Large intestine (tissue), 3 donors: ENCODE results near the gene ALDH7A1. TPM values are rescaled to one million over a fixed set of nuclear protein-coding genes. Genes with fewer than 3 reads are reported as not detected.
A peak's percentile ranks its signal among the peaks of the same experiment; 100 is the strongest.

Experiments
- DNase-seq, 2 donors: peaks; one replicate each; pipeline versions ENCODE4 v3.0.0 to v3.0.0-alpha.2; 2013
- H3K27ac ChIP-seq: one replicate; pipeline ENCODE4 v1.5.1; 2013; ENCODE audit warnings: low read length
- H3K27me3 ChIP-seq: 2 replicates; pipeline ENCODE4 v1.6.1; 2013; ENCODE audit warnings: low read length; ENCODE audit not compliant: control insufficient read depth, insufficient read depth
- H3K36me3 ChIP-seq: 2 replicates; pipeline ENCODE4 v1.6.1; 2013; ENCODE audit warnings: low read length; ENCODE audit not compliant: control insufficient read depth, insufficient read depth
- H3K4me1 ChIP-seq: one replicate; pipeline ENCODE4 v1.6.1; 2013; ENCODE audit warnings: low read length; ENCODE audit not compliant: control insufficient read depth, insufficient read depth
- H3K4me3 ChIP-seq: one replicate; pipeline ENCODE4 v1.5.1; 2013; ENCODE audit warnings: low read length
- H3K9me3 ChIP-seq: one replicate; pipeline ENCODE4 v1.6.1; 2013; ENCODE audit warnings: mild to moderate bottlenecking, low read depth, low read length, moderate library complexity; ENCODE audit not compliant: control insufficient read depth
- WGBS: methylation state at CpG from one replicate; pipeline ENCODE4 v1.1.5; 2013; ENCODE audit warnings: low lambda C conversion rate; ENCODE audit not compliant: insufficient coverage; 5-methylcytosine and 5-hydroxymethylcytosine counted together
- polyA plus RNA-seq: library from polyadenylated mRNA; unstranded; fragments of 120-200 nt; gene quantifications from one replicate; pipeline ENCODE4 v1.2.1, GENCODE V29; 2013

Gene ALDH7A1
- polyA plus RNA-seq, 1 donor, result 66.4 TPM

GRCh38 chr5:126599499-126599898 is 4.5 kb upstream of the ALDH7A1 start:
- peaks cover 5% of the 10 kb centered on the region for H3K4me1 ChIP-seq
- H3K4me3 ChIP-seq, result no peak overlapping the region
- H3K9me3 ChIP-seq, result no peaks in the 10 kb centered on the region
- no peak for DNase-seq
- H3K27ac ChIP-seq, result no peak overlapping the region
- H3K27me3 ChIP-seq, result no peaks in the 10 kb centered on the region
- WGBS, result no CpG with 5 or more reads among the region's 7 CpGs
- H3K36me3 ChIP-seq, result peaks cover 9% of the 10 kb centered on the region

- WGBS, result no CpG with 5 or more reads among the region's 4 CpGs
- no peak overlapping the region for H3K4me3 ChIP-seq
- no peak for DNase-seq
- no peaks in the 10 kb centered on the region for H3K9me3 ChIP-seq
- no peaks in the 10 kb centered on the region for H3K27me3 ChIP-seq
- no peak overlapping the region for H3K27ac ChIP-seq
- H3K36me3 ChIP-seq, result peaks cover 4% of the 10 kb centered on the region
- H3K4me1 ChIP-seq, result peaks cover 13% of the 10 kb centered on the region
Measured at GRCh38 chr5:126597156-126597555, 2.1 kb upstream of the ALDH7A1 start.

GRCh38 chr5:126595486-126596083 is 566 bp upstream of the ALDH7A1 start:
- H3K4me1 ChIP-seq, result peaks cover 11% of the 10 kb centered on the region
- peak overlapping the region; percentile 60 for H3K4me3 ChIP-seq
- peak overlapping the region; percentile 72 for H3K27ac ChIP-seq
- no CpG with 5 or more reads among the region's 22 CpGs for WGBS
- H3K9me3 ChIP-seq, result no peaks in the 10 kb centered on the region
- H3K27me3 ChIP-seq, result no peaks in the 10 kb centered on the region
- peaks cover 14% of the 10 kb centered on the region for H3K36me3 ChIP-seq
- no peak for DNase-seq

DNA sequence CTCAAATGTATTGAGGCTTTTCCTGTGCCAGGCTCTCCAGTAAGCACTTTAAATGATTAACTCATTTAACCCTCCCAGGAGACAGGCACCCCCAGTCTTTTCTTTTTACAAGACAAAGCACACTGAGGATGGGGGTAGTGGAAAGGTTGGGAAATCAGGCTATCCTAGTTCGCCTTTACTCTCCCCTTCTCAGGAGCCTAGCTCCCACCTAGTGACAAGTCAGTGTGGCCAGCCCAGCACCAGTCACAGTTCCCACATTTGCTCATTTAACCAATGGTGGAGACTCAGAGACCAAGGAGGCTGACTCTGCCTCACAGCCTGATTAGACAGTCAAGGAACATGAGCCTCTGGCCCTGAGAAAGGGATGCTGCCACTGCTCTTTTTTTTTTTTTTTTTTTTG is 3.5 kb downstream of the ALDH7A1 start:
- peaks cover 35% of the 10 kb centered on the region for H3K36me3 ChIP-seq

GRCh38 chr5:126589536-126590297 is 5.3 kb downstream of the ALDH7A1 start:
- no peak for DNase-seq
- Histone ChIP-seq H3K9me3 (peaks cover 7% of the 10 kb centered on the region), H3K36me3 (peaks cover 42% of the 10 kb centered on the region), H3K4me3 (no peak overlapping the region), H3K27me3 (no peaks in the 10 kb centered on the region), H3K27ac (no peak overlapping the region), H3K4me1 (peaks cover 9% of the 10 kb centered on the region)
- 100% methylated on average over 1 of the region's 28 CpGs for WGBS

More for the DNA sequence above, 3.5 kb downstream of the ALDH7A1 start:
- H3K27me3 ChIP-seq, result no peaks in the 10 kb centered on the region
- H3K27ac ChIP-seq, result no peak overlapping the region
- H3K4me3 ChIP-seq, result no peak overlapping the region
- H3K4me1 ChIP-seq, result peaks cover 9% of the 10 kb centered on the region
- H3K9me3 ChIP-seq, result peaks cover 7% of the 10 kb centered on the region
- WGBS, result no CpG with 5 or more reads among the region's 1 CpG
- DNase-seq, result no peak

DNA sequence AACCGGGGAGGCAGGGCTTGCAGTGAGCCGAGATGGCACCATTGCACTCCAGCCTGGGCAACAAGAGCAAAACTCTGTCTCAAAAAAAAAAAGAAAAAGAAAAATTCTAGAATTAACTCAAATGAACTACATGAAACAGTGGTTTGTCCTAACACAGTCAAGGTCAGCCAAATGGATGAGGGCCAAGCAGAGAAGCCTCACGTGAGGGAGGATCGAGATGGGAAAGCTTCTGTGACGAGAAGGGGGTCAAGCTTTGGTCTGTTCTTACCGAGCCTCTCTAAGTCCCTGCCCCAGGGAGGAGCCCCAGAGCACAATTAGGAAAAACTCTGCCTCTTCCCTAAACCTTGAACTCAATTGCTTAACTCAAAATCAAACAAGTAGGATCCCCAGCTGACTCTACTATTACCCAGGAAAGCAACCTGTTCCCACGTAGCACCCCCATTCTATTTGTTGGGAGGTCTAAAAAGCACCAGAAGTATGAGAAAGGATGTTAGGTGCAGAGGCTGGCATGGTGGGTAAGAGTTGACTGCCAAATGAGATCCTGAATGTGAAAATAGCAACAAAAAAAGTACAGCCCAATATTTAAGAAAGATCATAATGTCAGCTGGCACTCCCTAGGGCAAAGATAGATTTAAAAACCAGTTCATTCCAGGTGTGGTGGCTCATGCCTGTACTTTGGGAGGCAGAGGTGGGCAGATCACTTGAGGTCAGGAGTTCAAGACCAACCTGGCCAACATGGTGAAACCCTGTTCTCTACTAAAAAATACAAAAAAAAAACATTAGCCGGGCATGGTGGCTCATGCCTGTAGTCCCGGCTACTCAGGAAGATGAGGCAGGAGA is 7.2 kb downstream of the ALDH7A1 start:
- H3K9me3 ChIP-seq, result peaks cover 7% of the 10 kb centered on the region
- H3K27me3 ChIP-seq, result no peaks in the 10 kb centered on the region
- H3K4me3 ChIP-seq, result no peak overlapping the region
- H3K27ac ChIP-seq, result no peak overlapping the region
- no peak for DNase-seq
- no peaks in the 10 kb centered on the region for H3K4me1 ChIP-seq
- WGBS, result no CpG with 5 or more reads among the region's 9 CpGs
- peaks cover 53% of the 10 kb centered on the region for H3K36me3 ChIP-seq

GRCh38 chr5:126583761-126584160 is 11.3 kb downstream of the ALDH7A1 start:
- H3K9me3 ChIP-seq, result no peaks in the 10 kb centered on the region
- no peak for DNase-seq
- no CpG with 5 or more reads among the region's 3 CpGs for WGBS
- no peak overlapping the region for H3K27ac ChIP-seq
- no peaks in the 10 kb centered on the region for H3K4me1 ChIP-seq
- no peaks in the 10 kb centered on the region for H3K27me3 ChIP-seq
- no peak overlapping the region for H3K4me3 ChIP-seq
- H3K36me3 ChIP-seq, result peaks cover 64% of the 10 kb centered on the region

GRCh38 chr5:126579716-126580115 is 15.3 kb downstream of the ALDH7A1 start:
- Histone ChIP-seq H3K4me3 (no peak overlapping the region), H3K27ac (no peak overlapping the region), H3K9me3 (no peaks in the 10 kb centered on the region), H3K4me1 (no peaks in the 10 kb centered on the region), H3K27me3 (no peaks in the 10 kb centered on the region), H3K36me3 (peaks cover 67% of the 10 kb centered on the region)
- DNase-seq, result no peak
- no CpG with 5 or more reads among the region's 2 CpGs for WGBS

GRCh38 chr5:126577415-126577814 is 17.6 kb downstream of the ALDH7A1 start:
- H3K9me3 ChIP-seq, result no peaks in the 10 kb centered on the region
- DNase-seq, result no peak
- no peaks in the 10 kb centered on the region for H3K4me1 ChIP-seq
- no CpG with 5 or more reads among the region's 5 CpGs for WGBS
- no peak overlapping the region for H3K27ac ChIP-seq
- H3K36me3 ChIP-seq, result peaks cover 58% of the 10 kb centered on the region
- no peaks in the 10 kb centered on the region for H3K27me3 ChIP-seq
- no peak overlapping the region for H3K4me3 ChIP-seq

GRCh38 chr5:126576974-126577373 is 18.0 kb downstream of the ALDH7A1 start:
- H3K4me1 ChIP-seq, result no peaks in the 10 kb centered on the region
- H3K27ac ChIP-seq, result no peak overlapping the region
- no peak for DNase-seq
- 82% methylated on average over 3 of the region's 5 CpGs for WGBS
- H3K4me3 ChIP-seq, result no peak overlapping the region
- peaks cover 57% of the 10 kb centered on the region for H3K36me3 ChIP-seq
- H3K9me3 ChIP-seq, result no peaks in the 10 kb centered on the region
- no peaks in the 10 kb centered on the region for H3K27me3 ChIP-seq
